Activated CD4-positive, alpha-beta T cell treated with anti-CD3 and anti-CD28 coated beads, Interleukin-2, amount 10 ng/mL, durations not matched to agents 24 days and 14 days (primary cell): ENCODE results near the gene MBTPS1. TPM values are rescaled to one million over a fixed set of nuclear protein-coding genes. Genes with fewer than 3 reads are reported as not detected.

Experiments
- DNase-seq: peaks from one replicate; pipeline ENCODE4 v3.0.0; 2022
- H3K27ac Mint-ChIP-seq: one replicate; pipeline ENCODE4 v1.8.0; 2022; ENCODE audit warnings: mild to moderate bottlenecking, mixed read lengths
- H3K27me3 Mint-ChIP-seq: one replicate; pipeline ENCODE4 v1.8.0; 2022; ENCODE audit warnings: mixed read lengths
- H3K36me3 Mint-ChIP-seq: one replicate; pipeline ENCODE4 v1.8.0; 2022; ENCODE audit warnings: low read depth, mild to moderate bottlenecking, mixed read lengths
- H3K4me1 Mint-ChIP-seq: one replicate; pipeline ENCODE4 v1.8.0; 2021; ENCODE audit warnings: mixed read lengths
- H3K4me3 Mint-ChIP-seq: one replicate; pipeline ENCODE4 v1.8.0; 2022; ENCODE audit warnings: mild to moderate bottlenecking, moderate library complexity, mixed read lengths
- H3K9me3 Mint-ChIP-seq: one replicate; pipeline ENCODE4 v1.8.0; 2021; ENCODE audit warnings: mixed read lengths
- intact Hi-C: fragments of 100-400 bp; cut with micrococcal nuclease; formaldehyde crosslinking; loops from one replicate; pipeline ENCODE4 v1.15.1; 2023
- total RNA-seq: library from RNA; stranded (reverse); gene quantifications from 2 replicates; pipeline ENCODE4 v1.2.3, GENCODE V29; 2022

The MBTPS1 gene
- total RNA-seq, 1 donor from 2014 or later: 52.3 TPM

DNA sequence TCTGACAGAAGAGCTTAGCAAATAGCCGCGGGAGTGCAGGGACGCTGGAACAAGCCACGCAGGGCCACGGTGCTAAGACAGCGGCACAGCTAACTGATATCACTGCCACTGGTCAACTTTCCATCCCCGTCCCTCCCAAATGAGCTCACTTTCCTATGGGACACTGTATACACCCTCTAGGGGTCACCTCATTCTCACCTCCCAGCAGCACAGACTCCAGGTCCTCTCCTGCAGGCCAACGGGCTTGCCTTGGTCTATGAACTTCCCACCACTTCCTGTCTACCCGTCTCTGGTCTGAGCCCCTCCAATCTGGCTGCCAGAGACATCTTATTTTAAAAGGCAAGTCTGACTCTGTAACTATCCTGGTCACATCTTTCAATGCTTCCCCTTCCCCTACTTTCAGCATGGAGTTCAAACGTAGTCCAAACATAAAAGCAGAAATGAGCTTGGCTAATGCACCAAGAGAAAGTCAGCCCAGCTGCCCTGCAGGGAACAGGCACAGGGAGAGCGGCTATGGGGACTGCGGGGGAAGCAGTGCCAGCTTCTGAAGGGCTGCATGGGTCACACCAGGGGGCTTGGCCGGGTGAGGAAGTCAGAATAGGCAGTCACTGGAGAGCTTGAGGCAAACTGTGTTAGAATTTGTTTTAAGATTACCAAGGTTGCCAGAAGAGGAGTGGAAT is 47.8 kb downstream of the MBTPS1 start:
- Mint-ChIP-seq H3K9me3 (no peaks in the 10 kb centered on the region), H3K27ac (no peak overlapping the region), H3K4me1 (no peaks in the 10 kb centered on the region), H3K27me3 (no peaks in the 10 kb centered on the region), H3K36me3 (peaks cover 44% of the 10 kb centered on the region), H3K4me3 (no peak overlapping the region)
- intact Hi-C loops: loop anchor here (5.0 kb wide), 1 partner anchor 242 kb away; no protein-coding TSS in a partner anchor
- no peak for DNase-seq

DNA sequence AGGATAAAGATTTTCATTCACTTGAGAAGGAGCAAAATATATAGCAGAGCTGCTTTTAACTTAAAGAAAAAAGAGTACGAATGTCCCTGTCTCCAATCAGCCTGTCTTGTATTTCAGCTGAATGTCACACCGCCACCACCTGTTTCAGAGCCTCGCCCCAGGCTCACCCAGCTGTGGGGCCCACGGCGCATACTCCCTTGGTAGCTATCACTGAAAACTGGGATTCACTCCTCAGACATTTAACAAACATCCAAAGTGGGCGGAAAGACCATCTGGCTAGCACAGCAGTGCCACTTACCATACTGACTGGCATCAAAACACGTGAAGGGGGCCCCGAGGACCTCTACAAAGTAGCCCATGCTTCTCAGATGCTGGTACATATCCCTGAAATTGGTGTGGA is 48.7 kb downstream of the MBTPS1 start:
- intact Hi-C loops: loop anchor here (5.0 kb wide), 1 partner anchor 241 kb away; no protein-coding TSS in a partner anchor
- Mint-ChIP-seq H3K36me3 (peaks cover 49% of the 10 kb centered on the region), H3K4me1 (peaks cover 2% of the 10 kb centered on the region), H3K9me3 (no peaks in the 10 kb centered on the region), H3K27ac (no peak overlapping the region), H3K27me3 (no peaks in the 10 kb centered on the region), H3K4me3 (no peak overlapping the region)
- no peak for DNase-seq

DNA sequence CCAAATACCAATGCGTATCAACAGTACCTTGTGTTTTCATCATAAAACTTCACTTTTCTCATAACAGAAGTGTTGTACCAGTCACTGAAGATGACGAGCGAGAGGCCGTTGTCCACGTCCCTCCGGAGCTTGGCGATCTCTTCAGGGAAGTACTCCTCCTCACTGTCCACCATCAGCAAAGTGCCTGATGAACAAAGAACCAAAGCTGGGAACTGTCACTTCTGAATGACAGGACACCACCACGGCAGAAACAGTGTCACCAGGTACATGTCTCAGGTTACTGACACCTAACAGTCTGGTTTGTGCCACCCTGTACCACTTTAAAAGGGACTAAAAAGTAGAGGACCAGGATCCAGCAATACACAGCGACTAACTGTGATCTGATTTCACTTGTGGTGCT is 49.1 kb downstream of the MBTPS1 start:
- no peak for DNase-seq
- no peaks in the 10 kb centered on the region for H3K9me3 Mint-ChIP-seq
- H3K4me1 Mint-ChIP-seq: peaks cover 6% of the 10 kb centered on the region
- no peak overlapping the region for H3K27ac Mint-ChIP-seq
- intact Hi-C loops: loop anchor here (5.0 kb wide), 1 partner anchor 240 kb away; no protein-coding TSS in a partner anchor
- no peak overlapping the region for H3K4me3 Mint-ChIP-seq
- H3K36me3 Mint-ChIP-seq: peaks cover 52% of the 10 kb centered on the region
- H3K27me3 Mint-ChIP-seq: no peaks in the 10 kb centered on the region

DNA sequence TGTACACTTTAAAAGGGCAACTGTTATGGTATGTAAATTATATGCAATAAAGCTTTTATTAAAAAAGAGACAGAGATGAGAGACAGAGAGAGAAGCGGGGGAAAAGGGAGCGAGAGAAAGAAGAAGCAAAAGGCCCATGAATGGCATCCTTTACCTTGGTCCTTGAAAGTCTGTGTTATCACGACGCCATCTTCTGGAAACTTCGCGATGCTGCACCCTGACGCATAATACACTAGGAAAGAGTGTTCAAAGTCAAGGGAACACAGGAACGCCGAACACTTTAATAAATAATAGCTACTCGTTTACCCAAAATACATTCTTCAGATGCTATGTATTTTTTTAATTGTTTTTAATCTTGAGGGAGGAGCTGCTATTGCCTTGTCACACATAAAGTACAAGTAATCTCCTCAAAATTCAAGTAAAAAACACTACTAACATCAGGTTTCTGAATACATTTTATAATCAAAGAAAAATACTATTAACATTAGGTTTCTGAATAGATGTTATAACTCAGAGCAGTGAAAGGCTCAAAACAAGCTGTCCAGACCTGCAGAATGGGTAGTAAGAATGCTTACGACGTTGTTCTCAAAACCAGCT is 51.1 kb downstream of the MBTPS1 start:
- H3K27ac Mint-ChIP-seq: no peak overlapping the region
- peak; percentile 81 for DNase-seq
- intact Hi-C loops: loop anchor here (1.0 to 5.0 kb wide), 2 partner anchors 109 to 238 kb away; no protein-coding TSS in a partner anchor
- H3K9me3 Mint-ChIP-seq: no peaks in the 10 kb centered on the region
- peaks cover 50% of the 10 kb centered on the region for H3K36me3 Mint-ChIP-seq
- no peak overlapping the region for H3K4me3 Mint-ChIP-seq
- H3K4me1 Mint-ChIP-seq: peaks cover 7% of the 10 kb centered on the region
- H3K27me3 Mint-ChIP-seq: no peaks in the 10 kb centered on the region

DNA sequence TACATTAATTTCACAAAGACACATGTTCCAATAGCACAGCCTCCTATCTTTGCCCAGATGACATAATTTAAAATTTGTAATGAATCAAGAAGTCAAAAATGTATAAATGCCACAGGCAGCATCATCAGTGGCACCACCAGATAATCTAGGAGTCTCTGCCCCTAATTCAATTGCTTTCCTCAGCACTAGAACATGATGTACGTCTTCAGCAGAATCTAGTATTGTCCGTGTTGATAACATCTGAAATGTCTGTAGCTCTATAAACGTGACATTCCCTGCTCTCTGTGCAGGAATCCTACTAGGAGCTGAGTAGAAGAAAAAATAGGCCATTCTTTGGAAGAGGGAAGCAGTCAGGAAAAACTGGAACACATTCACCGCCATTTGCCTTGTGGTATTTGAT is 52.8 kb downstream of the MBTPS1 start:
- Mint-ChIP-seq H3K27ac (no peak overlapping the region), H3K27me3 (no peaks in the 10 kb centered on the region), H3K9me3 (no peaks in the 10 kb centered on the region), H3K36me3 (peaks cover 42% of the 10 kb centered on the region), H3K4me1 (peaks cover 7% of the 10 kb centered on the region), H3K4me3 (no peak overlapping the region)
- no peak for DNase-seq
- intact Hi-C loops: no loop called here

DNA sequence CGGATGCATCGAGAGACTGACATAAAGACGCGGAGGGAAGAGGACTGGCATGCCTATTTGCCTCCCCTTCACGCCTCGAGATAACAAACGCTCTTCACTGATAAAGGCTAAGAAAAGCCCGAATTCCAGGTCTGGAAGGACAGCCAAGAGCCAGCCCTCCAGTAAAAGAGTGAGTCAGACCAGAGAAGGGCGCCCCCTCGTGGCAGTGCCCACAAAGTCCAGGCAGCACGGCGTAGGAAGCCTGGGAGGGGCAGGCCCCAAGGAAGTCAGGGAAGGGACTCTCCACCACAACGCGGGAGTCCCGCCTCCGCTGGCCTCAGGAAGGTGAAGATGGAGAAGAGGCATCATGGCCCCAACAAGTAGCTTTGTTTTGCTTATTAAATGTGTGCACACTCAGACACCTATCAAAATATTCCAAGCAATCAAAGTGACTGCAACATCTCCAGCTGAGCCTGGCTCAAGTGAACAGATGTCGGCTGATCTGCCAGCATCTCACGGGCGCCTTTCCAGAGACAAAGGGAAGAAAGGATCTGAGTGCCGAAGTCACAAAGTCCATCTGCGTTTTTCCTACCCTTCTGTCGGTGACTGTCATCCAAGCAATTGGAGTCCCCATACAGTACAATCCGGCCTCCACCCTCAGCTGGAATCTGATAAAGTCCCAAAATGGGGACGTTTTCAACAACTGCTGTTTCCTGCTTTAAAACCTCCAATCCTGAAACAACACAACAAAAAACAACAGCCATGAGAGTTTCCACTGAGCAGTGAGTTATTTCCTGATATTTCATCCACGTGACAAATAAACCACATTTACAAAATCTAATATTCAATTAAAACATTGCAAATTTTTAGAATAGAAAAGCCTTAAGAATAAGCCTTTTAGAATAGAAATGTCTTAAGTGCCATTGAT is 53.8 kb downstream of the MBTPS1 start:
- no peak overlapping the region for H3K27ac Mint-ChIP-seq
- DNase-seq: peak; percentile 89
- H3K4me3 Mint-ChIP-seq: no peak overlapping the region
- intact Hi-C loops: no loop called here
- H3K27me3 Mint-ChIP-seq: no peaks in the 10 kb centered on the region
- H3K4me1 Mint-ChIP-seq: peaks cover 7% of the 10 kb centered on the region
- no peaks in the 10 kb centered on the region for H3K9me3 Mint-ChIP-seq
- H3K36me3 Mint-ChIP-seq: peaks cover 44% of the 10 kb centered on the region

DNA sequence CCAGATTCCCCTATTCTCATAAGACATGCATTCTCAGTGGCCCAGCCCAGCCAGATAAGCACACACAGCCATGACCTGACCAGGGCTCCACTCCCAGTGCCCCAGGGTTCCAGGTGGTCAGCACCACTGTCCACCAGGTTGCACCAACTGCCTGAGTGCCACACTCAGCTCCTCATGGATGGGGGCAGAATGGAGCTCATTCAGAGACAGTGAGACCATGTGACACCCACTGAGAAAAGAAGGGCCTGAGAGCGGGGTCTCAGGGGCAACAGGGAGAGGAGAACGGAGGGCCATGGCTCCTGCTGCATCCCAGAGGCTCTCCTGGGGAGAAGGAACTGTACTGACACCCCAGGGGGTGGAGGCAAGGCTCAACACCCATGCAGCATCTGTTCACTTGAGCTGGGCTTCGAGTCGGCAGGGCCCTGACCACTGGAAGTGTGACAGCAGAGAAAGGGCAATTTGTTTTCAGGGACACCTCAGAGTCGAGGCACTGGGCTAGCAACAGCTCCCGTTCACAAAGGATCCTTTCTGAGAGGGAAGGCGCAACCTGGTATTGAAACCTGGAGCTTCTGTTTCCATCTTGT is 55.4 kb downstream of the MBTPS1 start:
- no peak overlapping the region for H3K4me3 Mint-ChIP-seq
- peaks cover 46% of the 10 kb centered on the region for H3K36me3 Mint-ChIP-seq
- DNase-seq: no peak
- H3K27me3 Mint-ChIP-seq: no peaks in the 10 kb centered on the region
- intact Hi-C loops: no loop called here
- H3K4me1 Mint-ChIP-seq: peaks cover 7% of the 10 kb centered on the region
- H3K27ac Mint-ChIP-seq: no peak overlapping the region
- no peaks in the 10 kb centered on the region for H3K9me3 Mint-ChIP-seq

DNA sequence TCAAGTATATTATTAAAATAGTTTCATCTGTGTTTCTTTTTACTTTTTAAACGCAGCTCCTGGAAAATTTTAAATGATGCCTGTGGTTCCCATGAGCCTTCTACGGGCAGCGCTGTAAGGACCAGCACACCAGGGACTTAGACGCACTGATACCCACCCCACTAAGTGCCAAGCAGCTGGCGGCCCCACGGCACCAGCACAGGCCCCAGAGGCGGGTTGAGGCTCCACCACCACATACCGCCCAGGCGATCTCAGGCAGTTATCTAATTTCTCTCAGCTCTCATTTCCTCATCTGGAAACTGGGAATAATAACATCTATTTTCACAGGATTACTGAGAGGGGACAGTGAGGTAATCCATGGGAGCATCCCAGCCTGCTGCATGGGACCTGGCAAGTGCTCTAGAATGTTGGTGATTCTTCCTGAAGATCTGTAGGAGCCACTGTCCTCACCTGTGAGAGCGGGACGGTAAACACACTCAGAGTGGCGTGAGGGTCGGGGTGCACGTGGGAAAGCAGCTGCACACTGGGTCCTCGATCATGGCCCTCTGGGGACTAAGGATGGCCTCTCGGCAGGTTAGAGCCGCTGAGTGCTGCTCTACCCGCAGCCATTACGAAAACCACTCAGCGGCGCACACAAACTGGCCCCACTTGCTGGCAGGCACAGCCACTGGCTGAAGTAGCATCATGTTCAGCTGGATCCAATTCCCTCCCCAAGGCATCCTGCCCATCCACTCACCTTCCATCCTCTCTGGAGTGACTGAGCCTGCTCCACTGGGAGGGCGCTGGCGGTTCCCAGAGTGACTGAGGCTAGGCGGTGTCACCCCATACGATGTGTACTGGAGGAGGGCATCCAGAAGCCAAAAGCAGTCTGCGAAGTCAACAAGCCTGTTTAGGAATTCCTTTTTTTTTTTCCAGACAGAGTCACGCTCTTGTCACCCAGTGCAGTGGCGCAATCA is 56.5 kb downstream of the MBTPS1 start:
- intact Hi-C loops: no loop called here
- Mint-ChIP-seq H3K4me3 (no peak overlapping the region), H3K4me1 (peaks cover 7% of the 10 kb centered on the region), H3K27me3 (no peaks in the 10 kb centered on the region), H3K9me3 (no peaks in the 10 kb centered on the region), H3K27ac (no peak overlapping the region), H3K36me3 (peaks cover 50% of the 10 kb centered on the region)
- no peak for DNase-seq

DNA sequence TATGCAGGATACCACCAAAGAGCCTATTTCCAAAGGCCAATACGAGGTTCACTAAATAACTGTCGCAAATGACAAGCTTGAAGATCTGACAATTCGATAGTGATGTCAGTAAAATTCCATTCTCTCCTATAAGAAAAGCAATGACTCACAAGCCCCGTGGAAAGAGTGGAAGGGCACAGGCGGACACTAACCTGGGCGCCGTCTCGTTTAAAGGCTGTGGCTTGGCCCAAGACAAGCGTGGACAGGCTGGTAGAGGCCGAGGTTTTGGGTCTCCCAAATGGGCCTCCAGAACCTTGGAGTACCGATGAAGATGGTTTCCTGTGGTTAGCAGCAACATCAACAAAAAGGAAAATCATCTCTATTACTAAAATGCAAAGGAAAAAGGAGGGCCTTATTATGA is 57.6 kb downstream of the MBTPS1 start:
- no peaks in the 10 kb centered on the region for H3K9me3 Mint-ChIP-seq
- H3K27me3 Mint-ChIP-seq: no peaks in the 10 kb centered on the region
- DNase-seq: no peak
- H3K27ac Mint-ChIP-seq: no peak overlapping the region
- intact Hi-C loops: no loop called here
- peaks cover 7% of the 10 kb centered on the region for H3K4me1 Mint-ChIP-seq
- peaks cover 51% of the 10 kb centered on the region for H3K36me3 Mint-ChIP-seq
- no peak overlapping the region for H3K4me3 Mint-ChIP-seq

DNA sequence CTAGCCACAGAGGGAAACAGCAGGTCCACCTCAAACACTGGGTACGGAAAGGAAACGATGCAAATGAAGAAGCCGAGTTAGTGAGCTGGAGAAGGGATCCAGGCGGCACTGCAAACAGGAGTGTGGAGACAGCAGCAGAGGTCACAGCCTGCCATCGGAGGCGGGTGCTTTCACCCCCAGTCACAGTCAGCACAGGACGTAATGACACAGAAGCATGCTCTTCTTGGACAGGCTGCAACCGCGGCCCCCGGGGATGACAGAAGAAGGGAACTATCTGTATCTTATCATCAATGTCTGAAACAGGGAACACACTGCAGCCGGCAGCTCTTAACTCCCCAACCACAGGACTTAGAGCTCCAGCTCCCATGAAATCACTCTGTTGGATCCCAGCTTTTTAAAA is 58.1 kb downstream of the MBTPS1 start:
- no peak for DNase-seq
- Mint-ChIP-seq H3K9me3 (no peaks in the 10 kb centered on the region), H3K4me1 (peaks cover 7% of the 10 kb centered on the region), H3K27me3 (no peaks in the 10 kb centered on the region), H3K36me3 (peaks cover 55% of the 10 kb centered on the region), H3K27ac (no peak overlapping the region), H3K4me3 (no peak overlapping the region)
- intact Hi-C loops: no loop called here

DNA sequence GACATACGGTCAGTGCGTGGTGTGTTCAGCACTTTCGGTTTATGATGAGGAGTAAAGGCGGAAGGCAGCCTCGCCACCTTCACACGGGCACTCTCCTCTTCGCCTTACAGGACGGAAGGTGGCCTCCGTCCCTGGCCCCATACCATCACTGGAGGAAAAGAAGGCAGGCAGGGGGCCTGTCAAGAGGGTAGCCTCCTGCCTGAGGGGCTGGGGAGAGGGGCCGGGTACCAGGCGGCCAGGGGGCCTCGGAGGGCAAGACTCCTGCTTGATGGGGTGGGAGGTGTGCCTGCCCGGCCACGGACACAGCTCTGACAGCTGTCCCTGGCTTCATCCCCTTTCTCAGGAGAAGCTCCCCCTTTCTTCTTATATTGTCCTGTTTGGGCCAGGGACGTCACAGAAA is 58.5 kb downstream of the MBTPS1 start:
- Mint-ChIP-seq H3K4me1 (peaks cover 6% of the 10 kb centered on the region), H3K27me3 (no peaks in the 10 kb centered on the region), H3K36me3 (peaks cover 54% of the 10 kb centered on the region), H3K27ac (no peak overlapping the region), H3K4me3 (no peak overlapping the region), H3K9me3 (no peaks in the 10 kb centered on the region)
- intact Hi-C loops: no loop called here
- DNase-seq: no peak

DNA sequence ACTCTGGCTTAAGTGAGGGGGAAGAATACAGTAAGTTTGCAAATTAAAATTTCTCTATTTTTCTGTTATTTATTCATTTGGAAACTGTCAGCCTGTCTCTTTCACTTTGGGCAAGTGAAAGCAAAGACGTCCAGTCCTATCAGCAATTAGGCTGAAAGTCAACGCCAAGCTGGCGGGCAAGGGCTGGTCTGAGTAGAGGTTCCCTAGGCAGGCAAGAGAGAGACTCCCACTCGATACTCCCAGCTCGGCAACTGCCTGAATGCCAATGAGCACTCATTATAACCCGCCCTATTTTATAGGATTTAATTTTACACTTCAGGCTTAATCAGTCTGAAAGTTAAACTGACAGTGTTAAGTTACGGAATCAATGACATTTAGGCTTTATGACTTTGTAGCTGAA is 59.8 kb downstream of the MBTPS1 start:
- H3K27me3 Mint-ChIP-seq: no peaks in the 10 kb centered on the region
- no peaks in the 10 kb centered on the region for H3K9me3 Mint-ChIP-seq
- no peak for DNase-seq
- H3K36me3 Mint-ChIP-seq: peaks cover 59% of the 10 kb centered on the region
- intact Hi-C loops: no loop called here
- no peak overlapping the region for H3K4me3 Mint-ChIP-seq
- H3K4me1 Mint-ChIP-seq: no peaks in the 10 kb centered on the region
- no peak overlapping the region for H3K27ac Mint-ChIP-seq
